Testis (tissue), 3 donors: Measurements from ENCODE around the gene EFTUD2. TPM values are rescaled to one million over a fixed set of nuclear protein-coding genes. Genes with fewer than 3 reads are reported as not detected.
A peak's percentile ranks its signal among the peaks of the same experiment; 100 is the strongest.

ENCODE experiments used
- DNase-seq: peaks from one replicate; pipeline ENCODE4 v3.0.0-alpha.2; 2019
- H3K27ac ChIP-seq, 2 donors: fragments of 200-600 bp; sonication (generic); one replicate each; pipeline ENCODE4 v1.5.1; 2019
- H3K27me3 ChIP-seq: fragments of 200-600 bp; sonication (generic); one replicate; pipeline ENCODE4 v1.5.1; 2019
- H3K36me3 ChIP-seq: fragments of 200-600 bp; sonication (generic); one replicate; pipeline ENCODE4 v1.5.1; 2017; ENCODE audit warnings: low read depth; ENCODE audit errors: missing control alignments
- H3K4me1 ChIP-seq: fragments of 200-600 bp; sonication (generic); one replicate; pipeline ENCODE4 v1.5.1; 2019
- H3K4me3 ChIP-seq, 2 donors: fragments of 200-600 bp; sonication (generic); one replicate each; pipeline ENCODE4 v1.5.1; 2017 to 2019
- H3K9me3 ChIP-seq: fragments of 200-600 bp; sonication (generic); one replicate; pipeline ENCODE4 v1.5.1; 2017
- POLR2A ChIP-seq: fragments of 450-650 bp; IDR thresholded peaks from one replicate; pipeline ENCODE4 v1.6.1; 2017; ENCODE audit warnings: antibody characterized with exemption, mild to moderate bottlenecking, moderate library complexity
- WGBS, 2 donors: methylation state at CpG; one replicate each; pipeline ENCODE4 v1.1.5; 2018; 5-methylcytosine and 5-hydroxymethylcytosine counted together
- intact Hi-C: fragments of 100-400 bp; cut with DNase I; formaldehyde crosslinking; loops from one replicate; pipeline ENCODE4 v1.15.1; 2023; ENCODE audit warnings: low total_unique reads
- polyA plus RNA-seq: library from polyadenylated mRNA; stranded (reverse); fragments of 350-450 nt; fragmentation: Illumina TruSeq; extraction: RNeasy Lipid Tissue Mini Kit (QIAGEN cat#74804); gene quantifications from one replicate; pipeline ENCODE4 v1.2.3, GENCODE V29; 2014; ENCODE audit warnings: low read depth, low replicate concordance; ENCODE audit not compliant: insufficient read depth
- total RNA-seq, 2 donors: library from RNA; depleted of rRNA; stranded (reverse); fragments of >200 nt; gene quantifications; one replicate each; pipeline ENCODE4 v1.2.3, GENCODE V29; 2016
- TF ChIP-seq, protein P1 (sequence below), 3 experiments: fragments of 450-650 bp in 2 of 3; fragments of 200-600 bp in 1 of 3; sonication (generic) in 1 of 3; IDR thresholded peaks; one replicate each; pipeline ENCODE4 v1.5.1; 2016 to 2019; ENCODE audit warnings: antibody characterized with exemption in 3 of 3, mild to moderate bottlenecking in 2 of 3, moderate library complexity in 1 of 3

EFTUD2 gene
- total and polyA plus RNA-seq, 3 donors from 2014 or later, result 95.5 to 131 (median 124) TPM

DNA sequence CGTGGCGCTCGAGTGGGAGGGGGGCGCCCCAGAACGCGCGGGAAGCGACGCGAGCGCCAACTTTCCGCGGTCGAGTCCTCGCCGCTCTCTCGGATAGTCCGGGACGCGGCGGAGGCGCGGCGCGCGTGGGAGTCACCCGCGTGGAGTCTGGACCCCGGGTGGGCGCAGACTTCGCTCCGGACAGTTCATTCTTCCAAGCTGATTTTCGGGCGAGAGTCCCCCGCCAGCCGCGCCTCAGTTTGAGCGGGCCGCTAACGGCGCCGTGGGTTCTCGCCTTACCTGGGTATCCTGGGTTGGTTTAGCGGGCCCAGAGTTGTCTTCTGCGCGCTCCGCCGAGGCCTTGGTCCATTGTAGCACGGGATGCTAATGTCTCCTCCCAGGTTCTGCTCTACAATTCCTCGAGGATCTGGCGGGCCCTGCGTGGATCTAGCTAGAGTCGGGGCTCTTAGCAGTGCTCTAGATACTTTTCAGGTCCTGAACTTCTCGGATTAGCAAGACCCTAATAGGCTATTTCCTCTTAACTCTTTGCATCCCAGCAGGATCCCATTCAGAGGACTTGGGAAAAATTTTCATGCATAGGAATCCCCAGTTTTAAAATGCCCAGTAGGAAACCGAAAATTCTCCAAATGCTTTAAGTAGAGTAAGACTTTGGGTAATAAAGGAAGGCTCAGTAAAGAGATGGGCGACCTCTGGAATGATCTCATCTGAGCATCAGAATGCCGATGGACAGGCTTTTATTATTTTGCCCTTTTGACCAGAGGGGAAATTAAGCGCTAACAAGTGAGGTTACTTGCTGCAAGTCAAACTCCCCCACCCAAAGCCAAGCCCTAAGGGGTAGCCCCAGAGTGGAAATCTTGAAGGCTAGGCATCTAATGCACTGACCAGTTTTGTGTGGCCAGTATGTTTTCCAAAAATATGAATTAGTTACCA lies 68.6 kb downstream of the EFTUD2 start:
- H3K27me3 ChIP-seq, result no peaks in the 10 kb centered on the region
- H3K4me1 ChIP-seq, result no peaks in the 10 kb centered on the region
- peak overlapping the region; percentile 58 to 74 for H3K4me3 ChIP-seq
- no peaks in the 10 kb centered on the region for H3K36me3 ChIP-seq
- DNase-seq, result peak; percentile 39
- no peaks in the 10 kb centered on the region for H3K9me3 ChIP-seq
- H3K27ac ChIP-seq, result peak overlapping the region; percentile 44 to 83
- TF ChIP-seq, protein P1, sequence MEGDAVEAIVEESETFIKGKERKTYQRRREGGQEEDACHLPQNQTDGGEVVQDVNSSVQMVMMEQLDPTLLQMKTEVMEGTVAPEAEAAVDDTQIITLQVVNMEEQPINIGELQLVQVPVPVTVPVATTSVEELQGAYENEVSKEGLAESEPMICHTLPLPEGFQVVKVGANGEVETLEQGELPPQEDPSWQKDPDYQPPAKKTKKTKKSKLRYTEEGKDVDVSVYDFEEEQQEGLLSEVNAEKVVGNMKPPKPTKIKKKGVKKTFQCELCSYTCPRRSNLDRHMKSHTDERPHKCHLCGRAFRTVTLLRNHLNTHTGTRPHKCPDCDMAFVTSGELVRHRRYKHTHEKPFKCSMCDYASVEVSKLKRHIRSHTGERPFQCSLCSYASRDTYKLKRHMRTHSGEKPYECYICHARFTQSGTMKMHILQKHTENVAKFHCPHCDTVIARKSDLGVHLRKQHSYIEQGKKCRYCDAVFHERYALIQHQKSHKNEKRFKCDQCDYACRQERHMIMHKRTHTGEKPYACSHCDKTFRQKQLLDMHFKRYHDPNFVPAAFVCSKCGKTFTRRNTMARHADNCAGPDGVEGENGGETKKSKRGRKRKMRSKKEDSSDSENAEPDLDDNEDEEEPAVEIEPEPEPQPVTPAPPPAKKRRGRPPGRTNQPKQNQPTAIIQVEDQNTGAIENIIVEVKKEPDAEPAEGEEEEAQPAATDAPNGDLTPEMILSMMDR (IDR thresholded peaks at IDR 0.05), result no peak
- no peak for TF ChIP-seq POLR2A
- WGBS, 2 donors, result 7 to 21% methylated on average over 12 to 41 of the region's 58 CpGs
- intact Hi-C loops, result no loop called here

- peak within 1 kb of the TSS; percentile 67 to 83 for H3K27ac ChIP-seq
- H3K36me3 ChIP-seq, result no peaks in the 10 kb centered on the region
- DNase-seq, result peak; percentile 18
- H3K4me1 ChIP-seq, result no peaks in the 10 kb centered on the region
- no peaks in the 10 kb centered on the region for H3K27me3 ChIP-seq
- 0 to 1% methylated on average over 6 to 101 of the region's 123 CpGs for WGBS, 2 donors
- intact Hi-C loops, result no loop called here
- H3K9me3 ChIP-seq, result no peaks in the 10 kb centered on the region
- TF ChIP-seq, protein P1 (IDR thresholded peaks at IDR 0.05), result no peak
- TF ChIP-seq POLR2A, result no peak
- H3K4me3 ChIP-seq, result peak within 1 kb of the TSS; percentile 58 to 74
Observed at GRCh38 chr17:44829523-44830358, 69.5 kb downstream of the EFTUD2 start, which contains the start of gene GJC1. GJC1 (minus strand) TSS chr17:44830287; CDS start chr17:44805817, 24,470 bp downstream.

DNA sequence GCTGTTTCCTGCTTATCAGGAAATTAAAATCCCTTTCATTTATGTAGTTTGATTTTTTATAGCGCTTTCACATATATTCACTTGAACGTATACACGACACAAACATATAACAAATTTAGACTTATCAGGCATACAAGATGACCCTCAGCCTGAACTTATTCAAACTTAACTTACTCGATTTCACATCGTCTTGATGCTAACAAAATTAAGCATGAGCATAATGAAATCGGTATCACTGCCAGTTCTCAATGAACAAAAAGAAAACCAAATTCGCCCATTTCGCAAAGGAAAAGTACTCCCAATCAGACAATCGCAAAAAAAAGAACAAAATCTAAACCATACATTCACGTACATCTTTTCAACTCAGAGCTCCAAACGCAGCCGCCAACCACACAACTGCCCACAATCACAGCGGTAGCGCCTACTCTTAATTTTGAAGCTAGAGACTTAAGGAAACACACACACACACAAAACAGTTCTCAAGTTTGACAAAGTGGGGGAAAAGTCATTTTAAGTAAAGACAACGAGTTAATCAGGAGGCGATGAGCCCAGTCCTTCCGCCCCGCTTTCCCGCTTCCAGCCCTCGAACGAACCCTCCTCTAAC lies 70.2 kb downstream of the EFTUD2 start:
- no peak for DNase-seq
- no peaks in the 10 kb centered on the region for H3K9me3 ChIP-seq
- H3K4me1 ChIP-seq, result no peaks in the 10 kb centered on the region
- 5 to 6% methylated on average over 21 of the region's 21 CpGs for WGBS, 2 donors
- TF ChIP-seq POLR2A, result no peak
- TF ChIP-seq, protein P1 (IDR thresholded peaks at IDR 0.05), result no peak
- peak overlapping the region; percentile 67 to 83 for H3K27ac ChIP-seq
- intact Hi-C loops, result no loop called here
- H3K27me3 ChIP-seq, result no peaks in the 10 kb centered on the region
- H3K4me3 ChIP-seq, result peak overlapping the region; percentile 58 to 74
- no peaks in the 10 kb centered on the region for H3K36me3 ChIP-seq

GRCh38 chr17:44827863-44828262 lies 71.4 kb downstream of the EFTUD2 start:
- H3K9me3 ChIP-seq, result no peaks in the 10 kb centered on the region
- H3K27me3 ChIP-seq, result no peaks in the 10 kb centered on the region
- no peaks in the 10 kb centered on the region for H3K36me3 ChIP-seq
- H3K4me1 ChIP-seq, result no peaks in the 10 kb centered on the region
- intact Hi-C loops, result no loop called here
- H3K4me3 ChIP-seq, result no peak overlapping the region
- 64 to 67% methylated on average over 1 of the region's 1 CpG for WGBS, 2 donors
- DNase-seq, result no peak
- H3K27ac ChIP-seq, result peak overlapping the region in 1 of 2 donors; percentile 11
- TF ChIP-seq POLR2A, result no peak
- TF ChIP-seq, protein P1 (IDR thresholded peaks at IDR 0.05), result no peak
